Muscle of leg (tissue), 11 donors: Measurements from ENCODE around the gene RBKS. TPM values are rescaled to one million over a fixed set of nuclear protein-coding genes. Genes with fewer than 3 reads are reported as not detected.
"Not testable (repeated sequence)": the region's sequence is repeated elsewhere in the genome, so short reads cannot be mapped to it uniquely, and the experiment has no call there.

Experiments
- DNase-seq: peaks from one replicate; pipeline ENCODE4 v3.0.0; 2013
- H3K27ac ChIP-seq: one replicate; pipeline ENCODE4 v1.5.1; 2013; ENCODE audit warnings: mild to moderate bottlenecking, low read length, control low read depth
- H3K27me3 ChIP-seq: one replicate; pipeline ENCODE4 v1.6.1; 2013; ENCODE audit warnings: low read length; ENCODE audit not compliant: control insufficient read depth, insufficient read depth
- H3K36me3 ChIP-seq: one replicate; pipeline ENCODE4 v1.6.1; 2013; ENCODE audit warnings: low read length; ENCODE audit not compliant: control insufficient read depth, insufficient read depth
- H3K4me1 ChIP-seq: one replicate; pipeline ENCODE4 v1.6.1; 2013; ENCODE audit warnings: low read length; ENCODE audit not compliant: control insufficient read depth, insufficient read depth
- H3K4me3 ChIP-seq: one replicate; pipeline ENCODE4 v1.5.1; 2013; ENCODE audit warnings: low read length, control low read depth
- H3K9me3 ChIP-seq: replicated peaks from 2 replicates; pipeline ENCODE4 v1.6.1; 2013; ENCODE audit warnings: low read depth, low read length; ENCODE audit not compliant: control insufficient read depth
- WGBS: methylation state at CpG from one replicate; pipeline ENCODE4 v1.1.5; 2013; ENCODE audit warnings: missing lambda C conversion rate; ENCODE audit not compliant: insufficient coverage; 5-methylcytosine and 5-hydroxymethylcytosine counted together
- polyA plus RNA-seq, 8 donors: library from polyadenylated mRNA; unstranded; fragments of 120-200 nt; gene quantifications; one replicate each; pipeline versions ENCODE4 v1.2.1 to v1.2.3, GENCODE V29; 2013; ENCODE audit warnings: inconsistent platforms in 1 of 8, low replicate concordance in 1 of 8; ENCODE audit not compliant: insufficient read length in 8 of 8, insufficient read depth in 1 of 8
- total RNA-seq: library from RNA; stranded (reverse); fragments of 120-200 nt; gene quantifications from one replicate; pipeline ENCODE4 v1.2.4, GENCODE V29; 2013

Gene RBKS
- total and polyA plus RNA-seq, 9 donors: 0.56 to 1.4 (median 0.87) TPM

- whole genome bisulfite sequencing: 15% methylated on average over 2 of the region's 10 CpGs
- no peaks in the 10 kb centered on the region for H3K36me3 ChIP-seq
- no peak for DNase-seq
- peak overlapping the region; percentile 86 for H3K27ac ChIP-seq
- H3K27me3 ChIP-seq: no peaks in the 10 kb centered on the region
- H3K9me3 ChIP-seq: no peaks in the 10 kb centered on the region
- peaks cover 12% of the 10 kb centered on the region for H3K4me1 ChIP-seq
- H3K4me3 ChIP-seq: peak overlapping the region; percentile 86
These were observed 427 bp downstream of the RBKS start for GRCh38 chr2:27889774-27890145.

GRCh38 chr2:27888790-27889189 lies 1.4 kb downstream of the RBKS start:
- H3K36me3 ChIP-seq: no peaks in the 10 kb centered on the region
- no peak overlapping the region for H3K27ac ChIP-seq
- H3K9me3 ChIP-seq: no peaks in the 10 kb centered on the region
- peak; percentile 14 for DNase-seq
- H3K4me1 ChIP-seq: peaks cover 12% of the 10 kb centered on the region
- no peak overlapping the region for H3K4me3 ChIP-seq
- H3K27me3 ChIP-seq: no peaks in the 10 kb centered on the region
- WGBS: no CpG with 5 or more reads among the region's 3 CpGs

- Histone ChIP-seq H3K4me3 (no peak overlapping the region), H3K36me3 (no peaks in the 10 kb centered on the region), H3K27ac (no peak overlapping the region), H3K9me3 (no peaks in the 10 kb centered on the region), H3K4me1 (peaks cover 12% of the 10 kb centered on the region), H3K27me3 (no peaks in the 10 kb centered on the region)
- no peak for DNase-seq
- no CpG with 5 or more reads among the region's 3 CpGs for WGBS
These were observed 2.4 kb downstream of the RBKS start for GRCh38 chr2:27887830-27888229.

GRCh38 chr2:27887111-27887510 lies 3.1 kb downstream of the RBKS start:
- DNase-seq: no peak
- no peak overlapping the region for H3K4me3 ChIP-seq
- WGBS: 50% methylated on average over 1 of the region's 2 CpGs
- peaks cover 12% of the 10 kb centered on the region for H3K4me1 ChIP-seq
- no peaks in the 10 kb centered on the region for H3K9me3 ChIP-seq
- no peaks in the 10 kb centered on the region for H3K36me3 ChIP-seq
- H3K27ac ChIP-seq: no peak overlapping the region
- H3K27me3 ChIP-seq: no peaks in the 10 kb centered on the region

DNA sequence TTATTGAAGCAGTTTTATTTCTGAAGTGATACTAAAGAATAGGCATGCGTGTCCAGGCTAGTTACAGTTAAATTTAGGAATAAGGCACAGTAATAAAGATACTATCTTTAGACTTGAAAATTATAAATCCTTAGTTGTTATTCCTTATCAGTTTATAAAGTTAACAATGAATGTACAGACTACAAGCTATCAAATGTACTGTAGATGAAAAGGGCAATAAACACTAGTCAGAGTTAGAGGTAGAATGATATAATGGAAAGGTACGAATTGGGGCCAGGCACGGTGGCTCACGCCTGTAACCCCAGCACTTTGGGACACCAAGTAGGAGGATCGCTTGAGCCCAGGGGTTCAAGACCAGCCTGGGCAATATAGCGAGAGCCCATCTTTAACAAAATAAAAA lies 3.9 kb downstream of the RBKS start:
- DNase-seq: no peak
- H3K36me3 ChIP-seq: no peaks in the 10 kb centered on the region
- peaks cover 10% of the 10 kb centered on the region for H3K4me1 ChIP-seq
- H3K9me3 ChIP-seq: no peaks in the 10 kb centered on the region
- no peak overlapping the region for H3K4me3 ChIP-seq
- no peak overlapping the region for H3K27ac ChIP-seq
- no CpG with 5 or more reads among the region's 6 CpGs for whole genome bisulfite sequencing
- no peaks in the 10 kb centered on the region for H3K27me3 ChIP-seq

GRCh38 chr2:27885661-27886060 lies 4.5 kb downstream of the RBKS start:
- no peak overlapping the region for H3K27ac ChIP-seq
- no peaks in the 10 kb centered on the region for H3K9me3 ChIP-seq
- no peak for DNase-seq
- WGBS: no CpG with 5 or more reads among the region's 1 CpG
- no peaks in the 10 kb centered on the region for H3K36me3 ChIP-seq
- H3K27me3 ChIP-seq: no peaks in the 10 kb centered on the region
- H3K4me3 ChIP-seq: no peak overlapping the region
- peaks cover 5% of the 10 kb centered on the region for H3K4me1 ChIP-seq

DNA sequence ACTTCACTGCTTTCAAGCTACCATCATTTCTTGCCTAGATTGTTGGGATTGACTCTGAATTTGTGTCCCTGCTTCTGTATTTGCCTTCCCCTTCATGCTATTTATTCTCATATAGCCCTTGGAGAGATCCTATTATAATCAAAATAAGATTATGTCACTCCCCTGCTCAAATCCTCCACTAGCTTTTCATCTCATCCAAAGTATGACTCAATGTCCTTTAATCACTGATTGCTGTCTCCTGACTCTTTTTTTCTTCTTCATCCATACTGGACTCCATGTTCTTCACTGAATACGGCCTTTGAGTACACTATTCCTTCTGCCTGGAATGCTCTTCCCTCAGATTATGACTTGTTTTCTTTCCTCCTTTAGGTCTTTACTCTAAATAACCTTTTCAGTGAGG lies 5.0 kb downstream of the RBKS start:
- Histone ChIP-seq H3K27me3 (no peaks in the 10 kb centered on the region), H3K27ac (no peak overlapping the region), H3K4me3 (no peak overlapping the region), H3K4me1 (peaks cover 5% of the 10 kb centered on the region), H3K9me3 (no peaks in the 10 kb centered on the region), H3K36me3 (no peaks in the 10 kb centered on the region)
- no peak for DNase-seq
- 71% methylated on average over 1 of the region's 1 CpG for WGBS

- Histone ChIP-seq H3K27me3 (no peaks in the 10 kb centered on the region), H3K4me3 (no peak overlapping the region), H3K4me1 (peaks cover under 1% of the 10 kb centered on the region), H3K27ac (no peak overlapping the region), H3K36me3 (no peaks in the 10 kb centered on the region), H3K9me3 (no peaks in the 10 kb centered on the region)
- DNase-seq: no peak
- no CpG with 5 or more reads among the region's 2 CpGs for WGBS
These were observed 5.6 kb downstream of the RBKS start for GRCh38 chr2:27884601-27885000.

DNA sequence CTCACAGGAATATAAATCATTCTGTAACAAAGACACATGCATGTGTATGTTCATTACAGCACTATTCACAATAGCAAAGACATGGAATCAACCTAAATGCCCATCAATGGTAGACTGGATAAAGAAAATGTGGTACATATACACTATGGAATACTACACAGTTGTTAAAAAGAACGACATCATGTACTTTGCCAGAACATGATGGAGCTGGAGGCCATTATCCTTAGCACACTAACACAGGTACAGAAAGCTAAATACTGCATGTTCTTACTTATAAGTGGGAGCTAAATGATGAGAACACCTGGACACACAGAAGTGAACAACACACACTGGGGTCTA lies 7.6 kb downstream of the RBKS start:
- not testable (repeated sequence) for H3K9me3 ChIP-seq, H3K27ac ChIP-seq, H3K4me3 ChIP-seq, DNase-seq, H3K4me1 ChIP-seq, H3K27me3 ChIP-seq, H3K36me3 ChIP-seq
- no CpG with 5 or more reads among the region's 1 CpG for WGBS

GRCh38 chr2:27881815-27882583 lies 8.2 kb downstream of the RBKS start:
- not testable (repeated sequence) for H3K27me3 ChIP-seq, H3K9me3 ChIP-seq, DNase-seq, H3K27ac ChIP-seq, H3K36me3 ChIP-seq, H3K4me3 ChIP-seq, H3K4me1 ChIP-seq
- no CpG with 5 or more reads among the region's 4 CpGs for WGBS

DNA sequence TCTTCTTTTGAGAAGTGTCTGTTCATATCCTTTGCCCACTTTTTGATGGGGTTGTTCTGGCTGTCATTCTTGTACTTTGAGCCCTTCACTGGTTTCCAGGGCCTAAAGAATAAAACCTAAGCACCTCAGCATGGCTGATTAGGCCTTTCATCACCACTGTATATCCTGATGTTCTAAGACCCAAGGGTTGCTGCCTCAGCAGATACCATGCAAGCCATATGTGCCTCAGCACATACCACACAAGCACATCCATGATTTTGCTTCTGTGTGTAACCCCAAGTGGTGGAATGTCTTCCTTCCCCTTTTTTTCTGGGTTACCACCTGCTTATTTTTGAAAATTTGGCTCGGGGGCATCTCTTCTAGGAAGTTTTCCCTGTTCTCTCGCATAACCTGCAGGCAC lies 11.4 kb downstream of the RBKS start:
- no CpG with 5 or more reads among the region's 2 CpGs for WGBS
- H3K27me3 ChIP-seq: no peaks in the 10 kb centered on the region
- H3K4me1 ChIP-seq: no peaks in the 10 kb centered on the region
- H3K9me3 ChIP-seq: peaks cover 7% of the 10 kb centered on the region
- H3K4me3 ChIP-seq: no peak overlapping the region
- H3K27ac ChIP-seq: no peak overlapping the region
- no peak for DNase-seq
- peaks cover 2% of the 10 kb centered on the region for H3K36me3 ChIP-seq
